ENCODE measurements around the gene TLE3. TPM values are rescaled to one million over a fixed set of nuclear protein-coding genes. Genes with fewer than 3 reads are reported as not detected.

TLE3 gene
- total and polyA plus RNA-seq, 2 experiments from 2014 or later: 20.5 to 38.2 TPM

DNA sequence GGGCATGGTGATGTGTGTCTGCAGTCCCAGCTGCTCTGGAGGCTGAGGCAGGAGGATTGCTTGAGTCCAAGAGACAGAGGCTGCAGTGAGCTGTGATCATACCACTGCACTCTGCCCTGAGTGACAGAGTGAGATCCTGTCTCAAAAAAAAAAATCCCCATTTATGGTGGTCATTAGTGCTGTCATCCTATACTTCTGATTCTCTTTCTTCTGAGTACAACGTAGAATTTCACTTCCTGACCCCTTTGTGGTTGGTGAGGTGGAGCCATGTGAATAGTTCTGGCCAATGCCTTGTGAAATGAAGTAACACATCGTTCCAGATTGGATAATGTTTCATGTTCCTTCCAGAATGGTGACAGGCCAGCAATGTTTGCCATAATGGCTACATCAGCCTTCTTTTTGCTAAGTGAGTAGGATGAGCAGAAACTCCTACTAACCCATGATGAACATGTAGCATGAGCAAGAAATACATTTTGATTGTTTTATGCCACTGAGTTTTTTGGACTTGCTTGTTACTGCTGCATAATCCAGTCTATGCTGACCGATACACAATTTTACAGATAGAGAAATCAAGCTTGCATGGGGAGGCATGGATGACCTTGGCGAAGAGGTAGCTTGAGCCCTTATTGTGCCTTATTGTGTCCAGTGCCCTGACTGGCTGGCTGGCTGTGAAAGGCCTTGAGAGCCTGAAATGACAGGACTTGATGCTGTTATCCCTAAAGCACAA is 30.9 kb upstream of the TLE3 start:
- H3K27me3 ChIP-seq: peaks cover 67% of the 10 kb centered on the region
- H3K27ac ChIP-seq: no peak overlapping the region
- no peak overlapping the region for H3K4me3 ChIP-seq
- DNase-seq (ENCODE audit: low read depth in 1 of 2, low spot score in 1 of 2): no peak
- no peaks in the 10 kb centered on the region for H3K9me3 ChIP-seq (ENCODE audit: low read depth)
- H3K4me1 ChIP-seq (ENCODE audit: low read depth): no peaks in the 10 kb centered on the region
- TF ChIP-seq, protein P1, sequence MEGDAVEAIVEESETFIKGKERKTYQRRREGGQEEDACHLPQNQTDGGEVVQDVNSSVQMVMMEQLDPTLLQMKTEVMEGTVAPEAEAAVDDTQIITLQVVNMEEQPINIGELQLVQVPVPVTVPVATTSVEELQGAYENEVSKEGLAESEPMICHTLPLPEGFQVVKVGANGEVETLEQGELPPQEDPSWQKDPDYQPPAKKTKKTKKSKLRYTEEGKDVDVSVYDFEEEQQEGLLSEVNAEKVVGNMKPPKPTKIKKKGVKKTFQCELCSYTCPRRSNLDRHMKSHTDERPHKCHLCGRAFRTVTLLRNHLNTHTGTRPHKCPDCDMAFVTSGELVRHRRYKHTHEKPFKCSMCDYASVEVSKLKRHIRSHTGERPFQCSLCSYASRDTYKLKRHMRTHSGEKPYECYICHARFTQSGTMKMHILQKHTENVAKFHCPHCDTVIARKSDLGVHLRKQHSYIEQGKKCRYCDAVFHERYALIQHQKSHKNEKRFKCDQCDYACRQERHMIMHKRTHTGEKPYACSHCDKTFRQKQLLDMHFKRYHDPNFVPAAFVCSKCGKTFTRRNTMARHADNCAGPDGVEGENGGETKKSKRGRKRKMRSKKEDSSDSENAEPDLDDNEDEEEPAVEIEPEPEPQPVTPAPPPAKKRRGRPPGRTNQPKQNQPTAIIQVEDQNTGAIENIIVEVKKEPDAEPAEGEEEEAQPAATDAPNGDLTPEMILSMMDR (IDR thresholded peaks at IDR 0.05; ENCODE audit: low read depth, low read length): no peak
- H3K36me3 ChIP-seq: no peaks in the 10 kb centered on the region

DNA sequence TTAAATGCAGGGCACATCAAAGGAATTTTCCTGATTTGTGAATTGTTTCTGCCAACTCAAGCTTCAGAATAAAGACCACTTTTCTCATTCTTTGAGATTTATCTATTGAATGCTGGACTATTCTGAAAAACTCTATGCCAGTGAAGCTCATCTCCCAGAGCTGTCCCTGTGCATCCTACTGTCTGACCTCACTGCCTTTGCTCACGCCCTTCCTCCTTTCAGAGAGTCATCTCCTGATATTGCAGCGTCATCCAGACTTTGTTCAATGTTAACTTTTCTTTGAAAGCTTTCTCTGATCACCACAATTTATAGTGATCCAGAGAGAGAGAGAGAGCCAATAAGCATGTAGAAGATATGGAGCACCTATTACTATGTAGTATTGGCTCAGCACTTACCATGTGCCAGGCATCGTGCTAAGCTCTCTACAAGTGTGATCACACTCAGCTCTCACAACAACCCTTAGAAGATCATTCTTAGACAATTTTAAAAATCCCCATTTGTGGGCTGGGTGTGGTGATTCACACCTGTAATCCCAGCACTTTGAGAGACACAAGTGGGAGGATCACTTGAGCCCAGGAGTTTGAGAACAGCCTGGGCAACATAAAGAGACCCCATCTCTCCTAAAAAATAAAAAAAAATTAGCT is 30.2 kb upstream of the TLE3 start:
- peaks cover 67% of the 10 kb centered on the region for H3K27me3 ChIP-seq
- H3K9me3 ChIP-seq (ENCODE audit: low read depth): no peaks in the 10 kb centered on the region
- TF ChIP-seq, protein P1 (IDR thresholded peaks at IDR 0.05; ENCODE audit: low read depth, low read length): no peak
- H3K4me1 ChIP-seq (ENCODE audit: low read depth): no peaks in the 10 kb centered on the region
- DNase-seq (ENCODE audit: low read depth in 1 of 2, low spot score in 1 of 2): no peak
- no peak overlapping the region for H3K27ac ChIP-seq
- H3K4me3 ChIP-seq: no peak overlapping the region
- H3K36me3 ChIP-seq: no peaks in the 10 kb centered on the region

DNA sequence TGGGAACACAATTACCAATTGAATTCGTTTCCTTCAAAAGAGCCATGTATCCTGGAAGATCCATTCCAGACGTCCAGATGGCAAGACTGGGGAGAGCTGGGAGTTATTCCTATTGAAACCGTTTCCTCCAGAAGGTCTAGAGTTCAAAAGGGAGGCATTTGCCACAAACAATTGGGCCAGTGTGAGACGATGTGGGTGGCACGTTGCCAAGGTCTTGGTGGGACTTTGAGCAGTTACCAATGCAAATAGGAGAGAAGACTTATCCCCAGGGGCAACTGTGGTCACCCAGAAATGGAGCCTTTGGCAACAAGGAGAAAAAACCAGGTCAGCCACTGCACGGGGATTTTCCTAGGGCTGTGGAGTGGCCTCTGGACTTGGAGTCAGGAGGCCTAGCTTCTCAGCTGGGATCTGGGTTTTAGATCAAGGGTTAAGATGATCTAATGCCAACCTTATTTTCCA is 29.6 kb upstream of the TLE3 start:
- Histone ChIP-seq H3K27me3 (peaks cover 63% of the 10 kb centered on the region), H3K36me3 (no peaks in the 10 kb centered on the region), H3K4me3 (no peak overlapping the region), H3K4me1 (ENCODE audit: low read depth) (no peaks in the 10 kb centered on the region), H3K27ac (no peak overlapping the region), H3K9me3 (ENCODE audit: low read depth) (no peaks in the 10 kb centered on the region)
- TF ChIP-seq, protein P1 (IDR thresholded peaks at IDR 0.05; ENCODE audit: low read depth, low read length): no peak
- peak in 1 of 2 donors; percentile 83 for DNase-seq (ENCODE audit: low read depth in 1 of 2, low spot score in 1 of 2)

DNA sequence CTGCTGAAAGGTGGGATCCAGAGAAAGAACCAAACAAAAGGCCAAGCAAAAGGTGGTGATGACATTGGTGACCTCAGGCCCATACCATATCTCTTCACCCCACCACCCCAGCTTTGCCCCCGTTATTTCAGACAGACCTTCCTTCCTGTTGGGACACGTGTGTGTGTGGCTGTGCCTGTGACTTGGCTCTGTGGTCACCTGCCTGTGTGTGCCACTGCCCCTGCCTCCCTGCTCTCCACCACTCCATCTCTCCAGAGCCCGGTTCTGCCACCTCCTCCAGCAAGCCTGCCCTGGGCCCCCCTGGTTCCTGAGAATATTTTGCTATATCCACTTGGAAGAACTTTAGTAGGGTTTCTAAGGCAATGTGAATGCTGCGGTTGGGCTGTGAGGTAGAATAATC is 28.6 kb upstream of the TLE3 start:
- H3K27me3 ChIP-seq: peaks cover 65% of the 10 kb centered on the region
- H3K4me1 ChIP-seq (ENCODE audit: low read depth): no peaks in the 10 kb centered on the region
- TF ChIP-seq, protein P1 (IDR thresholded peaks at IDR 0.05; ENCODE audit: low read depth, low read length): no peak
- H3K9me3 ChIP-seq (ENCODE audit: low read depth): no peaks in the 10 kb centered on the region
- H3K36me3 ChIP-seq: no peaks in the 10 kb centered on the region
- DNase-seq (ENCODE audit: low read depth in 1 of 2, low spot score in 1 of 2): no peak
- no peak overlapping the region for H3K4me3 ChIP-seq
- H3K27ac ChIP-seq: no peak overlapping the region

DNA sequence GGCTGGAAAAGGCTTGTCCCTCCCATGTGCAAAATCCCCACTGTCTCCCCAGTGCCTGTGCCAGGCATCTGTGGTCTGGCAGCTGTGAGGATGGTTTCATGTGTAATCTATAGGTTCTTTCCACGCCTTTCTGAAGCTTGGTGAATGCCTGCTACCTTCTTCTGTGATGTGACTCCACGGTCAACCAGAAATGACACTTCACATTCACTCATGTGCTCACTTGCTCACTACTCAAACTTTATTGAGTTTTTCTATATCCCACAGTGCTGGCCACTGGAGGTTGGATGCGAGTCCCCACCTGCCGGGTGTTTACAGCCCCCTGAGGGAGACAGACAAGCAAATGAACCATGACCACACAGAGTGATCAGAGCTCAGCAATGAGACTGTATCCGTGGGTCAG is 27.9 kb upstream of the TLE3 start:
- DNase-seq (ENCODE audit: low read depth in 1 of 2, low spot score in 1 of 2): no peak
- H3K36me3 ChIP-seq: no peaks in the 10 kb centered on the region
- TF ChIP-seq, protein P1 (IDR thresholded peaks at IDR 0.05; ENCODE audit: low read depth, low read length): no peak
- H3K4me3 ChIP-seq: no peak overlapping the region
- peaks cover 67% of the 10 kb centered on the region for H3K27me3 ChIP-seq
- H3K27ac ChIP-seq: no peak overlapping the region
- no peaks in the 10 kb centered on the region for H3K4me1 ChIP-seq (ENCODE audit: low read depth)
- H3K9me3 ChIP-seq (ENCODE audit: low read depth): no peaks in the 10 kb centered on the region
